Hepatocyte (in vitro differentiated cells): ENCODE results near the gene OIT3. TPM values are rescaled to one million over a fixed set of nuclear protein-coding genes. Genes with fewer than 3 reads are reported as not detected.

Experiments
- DNase-seq: peaks from one replicate; pipeline ENCODE4 v3.0.0-alpha.2; 2016; ENCODE audit warnings: low spot score
- H2AFZ ChIP-seq: fragments of 200-600 bp; sonication (generic); 2 replicates; pipeline ENCODE4 v1.6.0; 2016; ENCODE audit warnings: antibody characterized with exemption, mild to moderate bottlenecking
- H3K27ac ChIP-seq: fragments of 200-600 bp; sonication (generic); 2 replicates; pipeline ENCODE4 v1.5.1; 2016; ENCODE audit warnings: mild to moderate bottlenecking
- H3K27me3 ChIP-seq: fragments of 200-600 bp; sonication (generic); 2 replicates; pipeline ENCODE4 v1.6.1; 2016
- H3K36me3 ChIP-seq: fragments of 200-600 bp; sonication (generic); replicated peaks from 2 replicates; pipeline ENCODE4 v1.5.1; 2016; ENCODE audit warnings: low read depth; ENCODE audit not compliant: insufficient read depth
- H3K4me1 ChIP-seq: fragments of 200-600 bp; sonication (generic); 2 replicates; pipeline ENCODE4 v1.5.1; 2016; ENCODE audit warnings: mild to moderate bottlenecking, moderate library complexity; ENCODE audit not compliant: insufficient read depth
- H3K4me2 ChIP-seq: fragments of 200-600 bp; sonication (generic); 2 replicates; pipeline ENCODE4 v1.6.0; 2016
- H3K4me3 ChIP-seq: fragments of 200-600 bp; sonication (generic); 2 replicates; pipeline ENCODE4 v1.5.1; 2016; ENCODE audit warnings: mild to moderate bottlenecking
- H3K79me2 ChIP-seq: fragments of 200-600 bp; sonication (generic); 2 replicates; pipeline ENCODE4 v1.6.0; 2017; ENCODE audit warnings: mild to moderate bottlenecking
- H3K9me2 ChIP-seq: fragments of 200-600 bp; sonication (generic); replicated peaks from 2 replicates; pipeline ENCODE4 v1.6.0; 2017; ENCODE audit warnings: mild to moderate bottlenecking; ENCODE audit not compliant: insufficient read depth
- H3K9me3 ChIP-seq: fragments of 200-600 bp; sonication (generic); 2 replicates; pipeline ENCODE4 v1.5.1; 2016; ENCODE audit warnings: low read depth, mild to moderate bottlenecking
- H4K20me1 ChIP-seq: fragments of 200-600 bp; sonication (generic); 2 replicates; pipeline ENCODE4 v1.6.0; 2016; ENCODE audit warnings: mild to moderate bottlenecking; ENCODE audit not compliant: insufficient read depth, poor library complexity, severe bottlenecking
- CTCF ChIP-seq: fragments of 200-600 bp; sonication (generic); IDR thresholded peaks from 2 replicates; pipeline ENCODE4 v1.5.1; 2016; ENCODE audit warnings: antibody characterized with exemption, mild to moderate bottlenecking; ENCODE audit not compliant: poor library complexity
- EZH2 ChIP-seq: fragments of 200-600 bp; sonication (generic); IDR thresholded peaks from 2 replicates; pipeline ENCODE4 v1.6.1; 2016; ENCODE audit warnings: antibody characterized with exemption, mild to moderate bottlenecking, borderline replicate concordance
- EZH2phosphoT487 ChIP-seq: fragments of 200-600 bp; sonication (generic); IDR thresholded peaks from one replicate; pipeline ENCODE4 v1.6.1; 2018; ENCODE audit warnings: antibody characterized with exemption, mild to moderate bottlenecking, low read depth, moderate library complexity; ENCODE audit not compliant: unreplicated experiment, severe bottlenecking
- WGBS: methylation state at CpG from one replicate; pipeline ENCODE4 v1.1.6; 2016; ENCODE audit warnings: low lambda C conversion rate; ENCODE audit errors: missing lambda C conversion rate; 5-methylcytosine and 5-hydroxymethylcytosine counted together
- polyA plus RNA-seq: library from polyadenylated mRNA; unstranded; fragments of >200 nt; fragmentation: Nextera tagmentation; extraction: Ambion mirVana; gene quantifications from 2 replicates; pipeline ENCODE4 v1.2.1, GENCODE V29; 2016
- total RNA-seq: library from RNA; depleted of rRNA; stranded (reverse); fragments of >200 nt; gene quantifications from 2 replicates; pipeline ENCODE4 v1.2.3, GENCODE V29; 2014

Gene OIT3
- total and polyA plus RNA-seq, 2 experiments from 2014 or later: 0.88 TPM; not detected in 1

- TF ChIP-seq EZH2 (no peak), EZH2phosphoT487 (no peak), CTCF (no peak)
- no peaks in the 10 kb centered on the region for H3K27me3 ChIP-seq
- H3K4me1 ChIP-seq: no peaks in the 10 kb centered on the region
- WGBS: 98% methylated on average over 2 of the region's 2 CpGs
- no peaks in the 10 kb centered on the region for H3K9me2 ChIP-seq
- no peak overlapping the region for H3K4me2 ChIP-seq
- no peaks in the 10 kb centered on the region for H4K20me1 ChIP-seq
- H2AFZ ChIP-seq: no peak overlapping the region
- no peak for DNase-seq
- no peaks in the 10 kb centered on the region for H3K79me2 ChIP-seq
- H3K4me3 ChIP-seq: no peak overlapping the region
- H3K36me3 ChIP-seq: no peaks in the 10 kb centered on the region
- no peak overlapping the region for H3K27ac ChIP-seq
- no peaks in the 10 kb centered on the region for H3K9me3 ChIP-seq
Observed at GRCh38 chr10:72881291-72881690, 12.2 kb upstream of the OIT3 start.

DNA sequence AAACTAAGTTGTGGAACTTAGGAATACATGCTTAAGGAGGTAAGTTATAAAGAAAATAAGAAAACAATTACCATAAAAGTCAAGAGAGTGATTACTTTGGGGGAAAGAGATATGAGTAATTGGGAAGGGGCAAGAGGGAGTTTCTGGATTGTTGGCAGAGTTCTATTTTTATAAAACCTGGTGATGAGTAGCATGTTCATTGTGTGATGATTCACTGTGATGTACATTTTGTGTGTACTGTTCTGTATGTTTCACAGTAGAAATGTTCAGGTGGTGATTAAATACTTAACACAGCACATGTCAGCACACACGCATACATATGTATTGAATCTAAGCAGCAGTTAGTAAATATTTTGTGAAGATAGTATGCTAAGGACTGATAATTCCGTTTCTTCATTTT, 9.7 kb upstream of the OIT3 start:
- no peak overlapping the region for H3K27ac ChIP-seq
- no peaks in the 10 kb centered on the region for H3K4me1 ChIP-seq
- no peak overlapping the region for H2AFZ ChIP-seq
- no peaks in the 10 kb centered on the region for H3K79me2 ChIP-seq
- no peaks in the 10 kb centered on the region for H3K9me2 ChIP-seq
- H3K4me3 ChIP-seq: no peak overlapping the region
- no peak for TF ChIP-seq CTCF
- TF ChIP-seq EZH2: no peak
- no peak for TF ChIP-seq EZH2phosphoT487
- H3K4me2 ChIP-seq: no peak overlapping the region
- H3K36me3 ChIP-seq: no peaks in the 10 kb centered on the region
- no peaks in the 10 kb centered on the region for H4K20me1 ChIP-seq
- WGBS: 94% methylated on average over 2 of the region's 2 CpGs
- no peak for DNase-seq
- H3K27me3 ChIP-seq: no peaks in the 10 kb centered on the region
- no peaks in the 10 kb centered on the region for H3K9me3 ChIP-seq

DNA sequence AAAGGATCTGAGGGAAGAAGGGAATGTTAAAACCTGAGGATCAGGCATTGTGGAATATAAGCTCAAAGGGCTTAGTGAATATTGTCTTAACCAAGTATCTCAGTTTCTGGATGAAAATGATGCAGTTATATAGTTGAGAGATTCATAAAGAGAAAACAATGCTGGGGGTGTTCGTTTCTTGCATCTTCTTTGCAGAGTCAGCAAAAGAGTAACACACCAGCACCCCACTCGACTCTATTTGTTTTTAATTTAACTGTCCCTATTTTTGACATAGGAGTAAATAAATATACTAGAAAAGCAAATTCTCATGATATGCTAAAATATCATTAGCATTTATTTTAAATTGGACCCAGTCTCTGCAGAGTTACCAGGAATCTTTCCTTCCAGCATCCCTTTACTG, 7.6 kb upstream of the OIT3 start:
- H2AFZ ChIP-seq: no peak overlapping the region
- no peak for DNase-seq
- H3K9me3 ChIP-seq: no peaks in the 10 kb centered on the region
- no peaks in the 10 kb centered on the region for H3K4me1 ChIP-seq
- 93% methylated on average over 2 of the region's 2 CpGs for WGBS
- H3K27me3 ChIP-seq: no peaks in the 10 kb centered on the region
- H3K27ac ChIP-seq: no peak overlapping the region
- H3K79me2 ChIP-seq: no peaks in the 10 kb centered on the region
- TF ChIP-seq EZH2phosphoT487: no peak
- no peak for TF ChIP-seq EZH2
- no peak for TF ChIP-seq CTCF
- no peaks in the 10 kb centered on the region for H3K36me3 ChIP-seq
- no peaks in the 10 kb centered on the region for H3K9me2 ChIP-seq
- H3K4me2 ChIP-seq: no peak overlapping the region
- no peak overlapping the region for H3K4me3 ChIP-seq
- no peaks in the 10 kb centered on the region for H4K20me1 ChIP-seq

DNA sequence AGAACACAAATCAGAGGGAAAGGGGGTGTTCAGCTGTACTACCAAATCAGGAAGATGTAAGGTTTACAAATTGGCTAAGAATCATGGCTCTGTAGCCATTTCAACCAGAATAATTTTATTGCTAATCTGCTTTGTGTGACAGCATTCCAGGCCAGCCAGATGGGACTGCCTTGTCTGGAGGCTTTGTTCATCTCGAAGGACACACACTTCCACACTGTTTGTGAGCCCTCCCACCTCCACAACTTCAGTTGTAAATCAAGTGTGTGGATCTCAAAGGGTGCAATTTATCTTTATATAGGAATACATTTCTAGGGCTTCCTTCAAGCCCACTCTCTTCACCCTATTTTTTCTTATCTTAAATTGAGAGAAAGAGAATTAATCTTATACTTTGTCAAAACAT, 6.9 kb upstream of the OIT3 start:
- Histone ChIP-seq H3K9me2 (no peaks in the 10 kb centered on the region), H3K4me2 (no peak overlapping the region), H4K20me1 (no peaks in the 10 kb centered on the region), H3K27me3 (no peaks in the 10 kb centered on the region), H2AFZ (no peak overlapping the region), H3K27ac (no peak overlapping the region), H3K4me3 (no peak overlapping the region), H3K79me2 (no peaks in the 10 kb centered on the region), H3K36me3 (no peaks in the 10 kb centered on the region), H3K9me3 (no peaks in the 10 kb centered on the region), H3K4me1 (no peaks in the 10 kb centered on the region)
- no peak for DNase-seq
- WGBS: 73% methylated on average over 1 of the region's 1 CpG
- TF ChIP-seq EZH2 (no peak), CTCF (no peak), EZH2phosphoT487 (no peak)
